AG04450 (cell line): ENCODE measurements around the gene SND1. TPM values are rescaled to one million over a fixed set of nuclear protein-coding genes. Genes with fewer than 3 reads are reported as not detected.
A peak's percentile ranks its signal among the peaks of the same experiment; 100 is the strongest.

ENCODE experiments used
- CTCF ChIA-PET: fragments of 300-600, 350-600 bp; formaldehyde crosslinking; extraction: SDS; loops from one replicate; lab custom pipeline; 2022; ENCODE audit warnings: antibody characterized with exemption, inconsistent platforms; lab: Charles Lee
- POLR2A ChIA-PET: fragments of 350-600 bp; formaldehyde crosslinking; extraction: SDS; loops from one replicate; lab custom pipeline; 2021; ENCODE audit warnings: antibody characterized with exemption, inconsistent platforms; lab: Yijun Ruan, JAX
- DNase-seq: peaks from one replicate; pipeline ENCODE4 v3.0.0-alpha.2; 2011; ENCODE audit warnings: low read depth, low spot score
- H3K27ac ChIP-seq: one replicate; pipeline ENCODE4 v1.5.1; 2012; ENCODE audit warnings: low read depth, low read length, control low read depth
- H3K27me3 ChIP-seq: one replicate; pipeline ENCODE4 v1.6.0; 2012; ENCODE audit warnings: low read length; ENCODE audit not compliant: control insufficient read depth, insufficient read depth
- H3K4me3 ChIP-seq: 2 replicates; pipeline ENCODE4 v1.5.1; 2011; ENCODE audit warnings: mild to moderate bottlenecking, low read depth, low read length, control low read depth
- H3K9me3 ChIP-seq: 2 replicates; pipeline ENCODE4 v1.5.1; 2012; ENCODE audit warnings: low read length; ENCODE audit not compliant: control insufficient read depth, insufficient read depth
- polyA plus RNA-seq: library from polyadenylated mRNA; depleted of rRNA; stranded (reverse); fragments of >200 nt; gene quantifications from 2 replicates; pipeline ENCODE4 v1.2.3, GENCODE V29; 2011
- TF ChIP-seq, protein P1 (sequence below): IDR thresholded peaks from 2 replicates; pipeline ENCODE4 v1.5.1; 2011; ENCODE audit warnings: low read depth, low read length, control low read depth, inconsistent platforms

The SND1 gene
- polyA plus RNA-seq, 1 experiment = 247 TPM

- TF ChIP-seq, protein P1, sequence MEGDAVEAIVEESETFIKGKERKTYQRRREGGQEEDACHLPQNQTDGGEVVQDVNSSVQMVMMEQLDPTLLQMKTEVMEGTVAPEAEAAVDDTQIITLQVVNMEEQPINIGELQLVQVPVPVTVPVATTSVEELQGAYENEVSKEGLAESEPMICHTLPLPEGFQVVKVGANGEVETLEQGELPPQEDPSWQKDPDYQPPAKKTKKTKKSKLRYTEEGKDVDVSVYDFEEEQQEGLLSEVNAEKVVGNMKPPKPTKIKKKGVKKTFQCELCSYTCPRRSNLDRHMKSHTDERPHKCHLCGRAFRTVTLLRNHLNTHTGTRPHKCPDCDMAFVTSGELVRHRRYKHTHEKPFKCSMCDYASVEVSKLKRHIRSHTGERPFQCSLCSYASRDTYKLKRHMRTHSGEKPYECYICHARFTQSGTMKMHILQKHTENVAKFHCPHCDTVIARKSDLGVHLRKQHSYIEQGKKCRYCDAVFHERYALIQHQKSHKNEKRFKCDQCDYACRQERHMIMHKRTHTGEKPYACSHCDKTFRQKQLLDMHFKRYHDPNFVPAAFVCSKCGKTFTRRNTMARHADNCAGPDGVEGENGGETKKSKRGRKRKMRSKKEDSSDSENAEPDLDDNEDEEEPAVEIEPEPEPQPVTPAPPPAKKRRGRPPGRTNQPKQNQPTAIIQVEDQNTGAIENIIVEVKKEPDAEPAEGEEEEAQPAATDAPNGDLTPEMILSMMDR = no peak
- Histone ChIP-seq H3K9me3 (no peaks in the 10 kb centered on the region), H3K27me3 (peaks cover 64% of the 10 kb centered on the region), H3K4me3 (no peak overlapping the region), H3K27ac (no peak overlapping the region)
- no peak for DNase-seq
- CTCF ChIA-PET = no interaction called here
- POLR2A ChIA-PET = no interaction called here
Measured at GRCh38 chr7:128131115-128131514, 479.1 kb downstream of the SND1 start.

DNA sequence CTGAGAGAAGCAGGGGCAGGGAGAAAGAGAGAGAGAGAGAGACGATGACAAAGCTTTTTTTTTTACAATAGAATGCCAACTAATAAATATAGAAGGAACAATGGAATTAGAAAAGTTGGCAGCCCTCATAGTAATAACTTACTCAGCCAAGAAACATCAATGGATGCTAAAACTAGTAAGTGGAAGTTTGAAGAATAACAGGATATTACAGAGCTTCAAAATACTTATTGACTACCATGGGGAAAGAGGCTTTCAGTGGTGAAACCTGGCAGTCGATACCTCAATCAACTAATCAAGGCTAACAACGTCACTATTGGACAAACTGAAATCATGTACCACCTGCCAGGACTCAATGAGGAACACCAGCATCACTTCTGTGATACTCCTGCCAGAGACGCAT is 479.7 kb downstream of the SND1 start:
- POLR2A ChIA-PET = no interaction called here
- H3K9me3 ChIP-seq = no peaks in the 10 kb centered on the region
- no peak for DNase-seq
- no peak overlapping the region for H3K4me3 ChIP-seq
- H3K27me3 ChIP-seq = peaks cover 67% of the 10 kb centered on the region
- CTCF ChIA-PET = interaction anchor here (0.7 kb wide), 1 partner anchor 333 kb away, joined by 3 read pairs; no protein-coding TSS in a partner anchor
- H3K27ac ChIP-seq = no peak overlapping the region
- TF ChIP-seq, protein P1 = no peak

DNA sequence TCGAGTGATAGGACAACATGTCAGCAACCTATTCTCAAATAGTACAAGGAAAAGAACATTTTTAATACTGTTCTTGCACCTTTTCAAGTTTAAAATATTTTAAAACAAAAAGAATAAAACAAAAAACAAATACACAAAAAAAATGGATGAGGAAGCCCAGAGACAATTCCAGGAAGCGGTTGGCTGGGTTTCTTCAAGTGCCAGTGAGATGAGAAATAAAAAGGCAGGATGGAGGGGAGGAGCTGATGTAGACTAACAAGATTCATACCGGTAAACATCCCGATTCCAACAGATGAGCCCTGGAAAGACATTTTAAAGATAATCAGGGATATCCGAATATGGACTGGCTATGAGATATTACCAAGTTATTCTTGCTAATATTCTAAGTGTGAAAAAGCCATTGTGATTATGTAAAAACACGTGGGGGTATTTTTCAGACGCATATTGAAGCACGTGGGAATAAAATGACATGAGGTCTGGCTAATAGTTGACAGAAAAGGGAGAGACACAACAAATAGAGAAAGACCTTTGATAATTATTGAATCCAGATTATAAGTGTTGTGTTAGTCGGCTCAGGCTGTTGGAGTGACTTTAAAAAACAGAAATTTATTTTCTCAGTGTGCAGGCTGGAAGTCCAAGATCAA is 480.6 kb downstream of the SND1 start:
- CTCF ChIA-PET = interaction anchor here (0.6 kb wide), 1 partner anchor 222 kb away, joined by 3 read pairs; no protein-coding TSS in a partner anchor
- H3K27ac ChIP-seq = no peak overlapping the region
- no peak for DNase-seq
- H3K4me3 ChIP-seq = no peak overlapping the region
- H3K9me3 ChIP-seq = no peaks in the 10 kb centered on the region; the same call in 1 of the 2 replicates
- POLR2A ChIA-PET = no interaction called here
- TF ChIP-seq, protein P1 = no peak
- peaks cover 68% of the 10 kb centered on the region for H3K27me3 ChIP-seq

DNA sequence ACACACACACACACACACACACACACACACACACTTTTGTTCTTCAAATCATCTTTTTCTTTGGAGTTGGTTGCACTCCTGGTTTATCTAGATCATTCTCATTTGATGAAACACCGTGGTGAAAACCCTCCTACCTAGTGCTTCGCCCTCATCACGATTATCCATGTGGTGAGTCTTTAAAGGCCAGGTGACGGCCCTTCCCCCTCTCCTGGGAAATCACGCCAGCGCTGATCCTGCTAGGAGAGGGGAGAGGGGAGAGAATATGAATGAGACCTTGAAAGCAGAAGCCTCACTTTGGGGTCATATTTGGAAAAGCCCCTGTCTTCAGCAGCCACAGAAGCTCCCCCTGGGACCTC is 483.1 kb downstream of the SND1 start:
- ChIA-PET POLR2A (no interaction called here), CTCF (interaction anchor here (0.6 to 4.8 kb wide), 20 partner anchors 8 to 506 kb away, joined by 3 to 62 read pairs (median 5); no protein-coding TSS in a partner anchor)
- Histone ChIP-seq H3K9me3 (no peaks in the 10 kb centered on the region; the same call in 1 of the 2 replicates), H3K27ac (no peak overlapping the region), H3K4me3 (no peak overlapping the region), H3K27me3 (peaks cover 68% of the 10 kb centered on the region)
- DNase-seq = no peak
- TF ChIP-seq, protein P1 = no peak

DNA sequence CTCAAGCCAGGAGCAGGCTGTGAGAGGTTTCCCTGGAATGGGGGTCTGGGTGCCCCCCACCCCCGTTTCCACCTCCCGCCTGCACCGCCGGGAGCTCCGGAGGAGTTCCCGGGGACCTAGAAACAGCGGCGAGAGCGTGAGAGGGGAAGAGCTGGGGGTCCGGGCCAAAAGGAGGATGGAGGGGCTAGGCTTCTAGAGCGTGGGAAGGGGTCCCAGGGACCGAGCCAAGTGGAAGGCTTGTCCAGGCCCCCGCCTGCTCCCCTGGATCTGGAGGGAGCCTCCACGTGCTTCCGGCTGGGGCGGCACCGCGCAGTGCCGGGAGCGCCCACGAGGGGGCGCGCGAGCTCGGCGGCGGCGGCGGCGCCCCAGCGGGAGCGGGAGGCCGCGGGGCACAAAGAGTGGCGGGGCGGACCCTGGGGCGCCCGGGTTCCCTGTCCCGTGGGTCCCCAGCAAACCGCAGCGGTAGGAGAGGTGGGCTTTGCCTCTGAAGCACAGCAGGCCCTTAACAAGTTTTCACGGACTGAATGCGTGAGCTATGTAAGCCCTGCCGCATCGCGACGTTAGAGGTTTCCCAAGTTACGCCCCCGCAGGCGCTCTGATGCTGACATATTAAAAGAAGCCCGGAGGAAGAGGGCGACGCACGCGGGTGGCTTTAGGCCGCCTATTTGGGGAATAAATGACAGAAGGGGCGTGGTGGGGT is 483.7 kb downstream of the SND1 start:
- TF ChIP-seq, protein P1 = peak; percentile 60
- peaks cover 66% of the 10 kb centered on the region for H3K27me3 ChIP-seq
- ChIA-PET POLR2A (no interaction called here), CTCF (interaction anchor here (0.6 to 4.8 kb wide), 32 partner anchors 8 to 788 kb away, joined by 3 to 62 read pairs (median 4); no protein-coding TSS in a partner anchor)
- no peaks in the 10 kb centered on the region; the same call in none of the 2 replicates for H3K9me3 ChIP-seq
- DNase-seq = no peak
- H3K4me3 ChIP-seq = peak overlapping the region; percentile 65
- no peak overlapping the region for H3K27ac ChIP-seq
